Measurements from ENCODE around the gene GPC5.

GRCh38 chr13:91702411-91702810 is 304.0 kb downstream of the GPC5 start:
- TF ChIP-seq EP300 (IDR thresholded peaks at IDR 0.05) = no peak
- TF ChIP-seq CTCF (IDR thresholded peaks at IDR 0.05) = no peak
- no peak for TF ChIP-seq POLR2A (IDR thresholded peaks at IDR 0.05)

Measured in ovary (tissue), 3 donors.